HG02852 (cell line): ENCODE results near the gene ANO2.
"Not testable (repeated sequence)": the region's sequence is repeated elsewhere in the genome, so short reads cannot be mapped to it uniquely, and the experiment has no call there.

Experiments
- ATAC-seq: cut with Tn5 transposase; IDR thresholded peaks from one replicate; pipeline ENCODE4 v1.9.1; 2021; ENCODE audit warnings: mild to moderate bottlenecking, moderate library complexity; ENCODE audit not compliant: unreplicated experiment

The ANO2 gene

GRCh38 chr12:5689773-5690172 lies 255.3 kb downstream of the ANO2 start:
- ATAC-seq: no peak

- ATAC-seq: no peak
Observed at GRCh38 chr12:5688226-5688625, 256.8 kb downstream of the ANO2 start.

- no peak for ATAC-seq
Observed at GRCh38 chr12:5685935-5686334, 259.1 kb downstream of the ANO2 start.

- ATAC-seq: no peak
Observed at GRCh38 chr12:5684989-5685388, 260.1 kb downstream of the ANO2 start.

- no peak for ATAC-seq
Observed at GRCh38 chr12:5682581-5682980, 262.5 kb downstream of the ANO2 start.

- no peak for ATAC-seq
Observed at GRCh38 chr12:5678176-5678575, 266.9 kb downstream of the ANO2 start.

GRCh38 chr12:5669624-5670023 lies 275.4 kb downstream of the ANO2 start:
- not testable (repeated sequence) for ATAC-seq

- ATAC-seq: no peak
Observed at GRCh38 chr12:5665615-5666014, 279.4 kb downstream of the ANO2 start.

- no peak for ATAC-seq
Observed at GRCh38 chr12:5661811-5662210, 283.2 kb downstream of the ANO2 start.

- ATAC-seq: no peak
Observed at GRCh38 chr12:5660238-5660637, 284.8 kb downstream of the ANO2 start.

- not testable (repeated sequence) for ATAC-seq
Observed at GRCh38 chr12:5658339-5658941, 286.6 kb downstream of the ANO2 start.

- no peak for ATAC-seq
Observed at GRCh38 chr12:5656836-5657235, 288.2 kb downstream of the ANO2 start.

GRCh38 chr12:5655120-5655519 lies 289.9 kb downstream of the ANO2 start:
- ATAC-seq: no peak

- no peak for ATAC-seq
Observed at GRCh38 chr12:5654019-5654418, 291.0 kb downstream of the ANO2 start.

- ATAC-seq: no peak
Observed at GRCh38 chr12:5650829-5651461, 294.1 kb downstream of the ANO2 start.

- no peak for ATAC-seq
Observed at GRCh38 chr12:5650281-5650680, 294.8 kb downstream of the ANO2 start.

- ATAC-seq: no peak
Observed at GRCh38 chr12:5648692-5649359, 296.2 kb downstream of the ANO2 start.

- ATAC-seq: no peak
Observed at GRCh38 chr12:5643266-5643665, 301.8 kb downstream of the ANO2 start.

GRCh38 chr12:5637698-5638097 lies 307.4 kb downstream of the ANO2 start:
- ATAC-seq: no peak

- ATAC-seq: no peak
Observed at GRCh38 chr12:5636907-5637306, 308.2 kb downstream of the ANO2 start.

- no peak for ATAC-seq
Observed at GRCh38 chr12:5633106-5633505, 312.0 kb downstream of the ANO2 start.

GRCh38 chr12:5632453-5632852 lies 312.6 kb downstream of the ANO2 start:
- no peak for ATAC-seq
